Measurements from ENCODE around the gene AMBRA1. TPM values are rescaled to one million over a fixed set of nuclear protein-coding genes. Genes with fewer than 3 reads are reported as not detected.
"Not testable (repeated sequence)": the region's sequence is repeated elsewhere in the genome, so short reads cannot be mapped to it uniquely, and the experiment has no call there.

The AMBRA1 gene
- polyA plus RNA-seq, 2 of the 4 experiments (the other 2 are of a cell fraction): 11.5 to 13.4 TPM

DNA sequence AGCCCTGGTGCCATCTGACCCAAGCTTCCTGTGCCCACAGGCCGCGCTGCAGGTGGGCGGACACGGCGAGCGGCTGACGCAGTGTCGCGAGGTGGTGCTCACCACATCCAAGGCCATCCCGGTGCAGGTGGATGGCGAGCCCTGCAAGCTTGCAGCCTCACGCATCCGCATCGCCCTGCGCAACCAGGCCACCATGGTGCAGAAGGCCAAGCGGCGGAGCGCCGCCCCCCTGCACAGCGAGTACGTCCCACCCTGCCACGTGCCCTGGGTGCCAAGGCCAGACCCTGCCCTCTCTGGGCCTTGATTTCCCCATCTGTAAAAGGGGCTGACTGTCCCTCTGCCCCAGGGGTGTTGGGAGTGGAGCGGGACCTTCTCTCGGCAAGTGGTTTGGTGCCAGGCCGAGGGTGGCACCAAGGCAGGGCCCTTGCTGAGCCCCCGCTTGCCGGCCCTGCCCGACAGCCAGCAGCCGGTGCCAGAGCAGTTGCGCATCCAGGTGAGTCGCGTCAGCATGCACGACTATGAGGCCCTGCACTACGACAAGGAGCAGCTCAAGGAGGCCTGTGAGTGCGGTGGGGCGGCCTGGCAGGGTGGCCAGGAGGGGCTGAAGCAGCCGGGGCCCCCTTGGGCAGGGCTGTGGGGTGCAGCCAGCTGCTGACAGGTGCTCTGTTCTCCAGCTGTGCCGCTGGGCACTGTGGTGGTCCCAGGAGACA lies 218.3 kb downstream of the AMBRA1 start:
- Histone ChIP-seq H3K9me3 (no peaks in the 10 kb centered on the region), H3K4me1 (no peaks in the 10 kb centered on the region; the same call in 2 of the 3 replicates), H3K27ac (no peak overlapping the region), H3K4me2 (no peak overlapping the region), H3K4me3 (no peak overlapping the region)
- DNase-seq (ENCODE audit: low read depth in 1 of 2, low spot score in 1 of 2) (no peak), ATAC-seq (no peak), FAIRE-seq (no peak)
- TF ChIP-seq, protein P1, sequence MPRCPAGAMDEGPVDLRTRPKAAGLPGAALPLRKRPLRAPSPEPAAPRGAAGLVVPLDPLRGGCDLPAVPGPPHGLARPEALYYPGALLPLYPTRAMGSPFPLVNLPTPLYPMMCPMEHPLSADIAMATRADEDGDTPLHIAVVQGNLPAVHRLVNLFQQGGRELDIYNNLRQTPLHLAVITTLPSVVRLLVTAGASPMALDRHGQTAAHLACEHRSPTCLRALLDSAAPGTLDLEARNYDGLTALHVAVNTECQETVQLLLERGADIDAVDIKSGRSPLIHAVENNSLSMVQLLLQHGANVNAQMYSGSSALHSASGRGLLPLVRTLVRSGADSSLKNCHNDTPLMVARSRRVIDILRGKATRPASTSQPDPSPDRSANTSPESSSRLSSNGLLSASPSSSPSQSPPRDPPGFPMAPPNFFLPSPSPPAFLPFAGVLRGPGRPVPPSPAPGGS (IDR thresholded peaks at IDR 0.05): no peak
- no peak for TF ChIP-seq POLR2AphosphoS2 (conservative IDR thresholded peaks at IDR 0.05; ENCODE audit: low read length)
- TF ChIP-seq KDM5A (IDR thresholded peaks at IDR 0.05): no peak
- ChIA-PET CTCF (interaction anchor here (1.1 to 19.6 kb wide), 6 partner anchors 7 to 253 kb away, joined by 3 to 220 read pairs (median 10); partner anchors contain the start of genes CHRM4 and DGKZ), POLR2A (no interaction called here)
- 94% methylated on average over 20 of the region's 38 CpGs for WGBS (ENCODE audit: missing lambda C conversion rate)

DNA sequence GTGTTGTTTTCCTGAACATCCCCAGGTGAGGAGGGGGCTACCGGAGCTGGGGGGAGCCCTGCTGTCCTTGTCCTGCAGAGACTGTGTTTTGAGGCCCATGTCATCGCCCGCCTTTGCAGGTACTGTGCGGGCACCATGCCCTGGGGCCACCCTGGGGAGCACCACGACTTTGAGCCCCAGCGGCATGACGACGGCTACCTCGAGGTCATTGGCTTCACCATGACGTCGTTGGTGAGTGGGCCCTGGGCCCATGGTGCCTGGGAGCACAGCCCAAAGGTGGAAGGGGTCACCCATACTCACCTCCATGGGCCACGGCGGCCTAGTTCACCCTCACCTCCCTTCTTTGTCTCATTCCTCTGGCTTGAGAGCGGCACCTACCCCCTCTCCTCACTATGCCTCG lies 219.0 kb downstream of the AMBRA1 start:
- 81% methylated on average over 8 of the region's 15 CpGs for WGBS (ENCODE audit: missing lambda C conversion rate)

DNA sequence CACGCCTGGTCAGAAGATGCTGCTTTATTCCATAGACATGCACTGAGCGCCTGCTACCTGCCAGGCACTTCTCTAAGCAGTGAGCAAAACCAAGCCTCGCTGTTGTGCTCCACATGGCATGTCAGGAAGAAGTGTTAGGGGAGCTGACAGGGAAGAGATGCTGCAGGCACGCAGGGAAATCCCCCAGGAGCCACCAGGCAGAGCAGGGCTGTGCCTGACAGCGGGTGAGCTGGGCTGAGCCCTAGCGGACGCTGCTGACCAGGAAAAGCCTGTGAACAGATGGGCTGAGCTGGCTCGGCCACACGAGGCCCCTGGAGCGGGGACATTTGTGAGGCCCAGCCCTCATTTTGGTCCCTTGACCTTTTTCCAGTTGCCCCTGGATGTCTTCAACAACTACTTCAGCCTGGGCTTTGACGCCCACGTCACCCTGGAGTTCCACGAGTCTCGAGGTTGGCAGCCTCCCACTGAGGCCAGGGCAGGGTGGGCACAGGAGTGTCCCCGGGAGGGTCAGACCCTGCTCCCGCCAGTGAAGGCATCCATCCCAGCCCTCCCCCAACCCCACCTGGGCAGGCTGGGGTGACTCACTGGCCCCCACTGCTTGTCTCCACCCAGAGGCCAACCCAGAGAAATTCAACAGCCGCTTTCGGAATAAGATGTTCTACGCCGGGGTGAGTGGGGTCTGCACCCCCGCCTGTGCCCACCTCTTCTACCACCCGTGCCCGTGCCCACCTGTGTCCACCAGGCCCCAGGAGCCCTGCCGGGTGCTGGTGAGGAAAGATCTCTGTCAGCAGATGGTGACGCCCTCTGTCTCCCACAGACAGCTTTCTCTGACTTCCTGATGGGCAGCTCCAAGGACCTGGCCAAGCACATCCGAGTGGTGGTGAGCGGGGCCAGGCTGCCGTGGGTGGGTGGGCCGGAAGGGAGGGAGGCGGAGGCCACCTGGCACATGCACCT lies 219.8 kb downstream of the AMBRA1 start:
- CTCF ChIA-PET: interaction anchor here (1.1 to 19.6 kb wide), 4 partner anchors 9 to 23 kb away, joined by 5 to 325 read pairs (median 114); partner anchors contain the start of genes CHRM4 and DGKZ
- POLR2A ChIA-PET: no interaction called here
- 81% methylated on average over 29 of the region's 30 CpGs for WGBS (ENCODE audit: missing lambda C conversion rate)

More for the DNA sequence above, 219.0 kb downstream of the AMBRA1 start:
- Histone ChIP-seq H3K9me3 (no peaks in the 10 kb centered on the region), H3K4me2 (no peak overlapping the region), H3K4me1 (no peaks in the 10 kb centered on the region), H3K27ac (no peak overlapping the region), H3K4me3 (no peak overlapping the region)
- TF ChIP-seq RNF2 (IDR thresholded peaks at IDR 0.05; ENCODE audit: borderline replicate concordance, low read depth) (no peak), EHF (CRISPR knock-in tag; IDR thresholded peaks at IDR 0.05) (no peak), MAFK (IDR thresholded peaks at IDR 0.05; ENCODE audit: partially characterized antibody) (no peak), PHF8 (IDR thresholded peaks at IDR 0.05; ENCODE audit: borderline replicate concordance, low read depth) (no peak), HEYL (CRISPR knock-in tag; IDR thresholded peaks at IDR 0.05) (no peak)
- TF ChIP-seq, protein P1 (IDR thresholded peaks at IDR 0.05): no peak
- TF ChIP-seq, protein P2, sequence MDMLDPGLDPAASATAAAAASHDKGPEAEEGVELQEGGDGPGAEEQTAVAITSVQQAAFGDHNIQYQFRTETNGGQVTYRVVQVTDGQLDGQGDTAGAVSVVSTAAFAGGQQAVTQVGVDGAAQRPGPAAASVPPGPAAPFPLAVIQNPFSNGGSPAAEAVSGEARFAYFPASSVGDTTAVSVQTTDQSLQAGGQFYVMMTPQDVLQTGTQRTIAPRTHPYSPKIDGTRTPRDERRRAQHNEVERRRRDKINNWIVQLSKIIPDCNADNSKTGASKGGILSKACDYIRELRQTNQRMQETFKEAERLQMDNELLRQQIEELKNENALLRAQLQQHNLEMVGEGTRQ (IDR thresholded peaks at IDR 0.05): no peak
- no peak for FAIRE-seq
- no peak for DNase-seq (ENCODE audit: low read depth in 1 of 2, low spot score in 1 of 2)
- ChIA-PET POLR2A (no interaction called here), CTCF (interaction anchor here (1.3 to 19.6 kb wide), 3 partner anchors 15 to 252 kb away, joined by 3 to 325 read pairs (median 220); partner anchors contain the start of genes CHRM4 and DGKZ)
- ATAC-seq: no peak

DNA sequence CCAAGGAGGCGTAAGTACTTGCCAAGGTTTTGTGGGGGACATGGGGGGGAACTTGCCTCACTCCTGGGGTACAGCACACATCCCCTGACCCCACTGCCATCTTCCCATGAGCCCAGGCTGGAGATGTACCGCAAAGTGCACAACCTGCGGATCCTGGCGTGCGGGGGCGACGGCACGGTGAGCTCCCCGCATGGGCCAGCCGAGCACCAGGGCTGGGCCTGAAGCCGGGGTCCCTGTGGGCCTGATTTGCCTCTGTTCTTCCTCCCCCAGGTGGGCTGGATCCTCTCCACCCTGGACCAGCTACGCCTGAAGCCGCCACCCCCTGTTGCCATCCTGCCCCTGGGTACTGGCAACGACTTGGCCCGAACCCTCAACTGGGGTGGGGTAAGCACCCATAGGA lies 221.3 kb downstream of the AMBRA1 start:
- H3K9me3 ChIP-seq; H3K4me2 ChIP-seq; ATAC-seq; H3K27ac ChIP-seq; H3K4me1 ChIP-seq; POLR2A ChIA-PET; DNase-seq (ENCODE audit: low read depth in 1 of 2, low spot score in 1 of 2); H3K4me3 ChIP-seq; FAIRE-seq: not testable (repeated sequence)
- 100% methylated on average over 3 of the region's 15 CpGs for WGBS (ENCODE audit: missing lambda C conversion rate)
- CTCF ChIA-PET: interaction anchor here (1.0 to 19.6 kb wide), 4 partner anchors 18 to 150 kb away, joined by 3 to 325 read pairs (median 112); partner anchors contain the start of genes CHRM4 and DGKZ

More for the DNA sequence above, 219.8 kb downstream of the AMBRA1 start:
- FAIRE-seq (no peak), DNase-seq (ENCODE audit: low read depth in 1 of 2, low spot score in 1 of 2) (no peak), ATAC-seq (no peak)
- no peak overlapping the region for H3K4me3 ChIP-seq
- H3K27ac ChIP-seq: no peak overlapping the region
- no peaks in the 10 kb centered on the region for H3K4me1 ChIP-seq
- no peak overlapping the region for H3K4me2 ChIP-seq
- TF ChIP-seq SREBF2 (IDR thresholded peaks at IDR 0.05) (no peak), HDAC2 (IDR thresholded peaks at IDR 0.05) (no peak), RCOR1 (IDR thresholded peaks at IDR 0.05; ENCODE audit: low read depth, low read length) (no peak), FOSL2 (IDR thresholded peaks at IDR 0.05) (no peak), FOSL2 (CRISPR knock-in tag; IDR thresholded peaks at IDR 0.05) (0 out of 2 replicates have a peak, but pooled peaks have one; percentile 5), TFCP2L1 (CRISPR knock-in tag; IDR thresholded peaks at IDR 0.05) (no peak)
- H3K9me3 ChIP-seq: no peaks in the 10 kb centered on the region

Measured in A549 (cell line).